ENCODE data around the gene GNLY. TPM values are rescaled to one million over a fixed set of nuclear protein-coding genes. Genes with fewer than 3 reads are reported as not detected.
A peak's percentile ranks its signal among the peaks of the same experiment; 100 is the strongest.

GNLY gene
- total RNA-seq, 4 donors from 2014 or later = 1.7 to 15.3 (median 10.5) TPM; not detected in 1

GRCh38 chr2:85722519-85722918 lies 28.4 kb downstream of the GNLY start:
- Histone ChIP-seq H3K4me1 (no peaks in the 10 kb centered on the region), H3K4me3 (no peak overlapping the region), H3K9me3 (no peaks in the 10 kb centered on the region), H3K27ac (no peak overlapping the region), H3K27me3 (no peaks in the 10 kb centered on the region), H3K36me3 (no peaks in the 10 kb centered on the region)
- TF ChIP-seq POLR2A (IDR thresholded peaks at IDR 0.05) (no peak), CTCF (IDR thresholded peaks at IDR 0.05) (no peak)
- DNase-seq = no peak

DNA sequence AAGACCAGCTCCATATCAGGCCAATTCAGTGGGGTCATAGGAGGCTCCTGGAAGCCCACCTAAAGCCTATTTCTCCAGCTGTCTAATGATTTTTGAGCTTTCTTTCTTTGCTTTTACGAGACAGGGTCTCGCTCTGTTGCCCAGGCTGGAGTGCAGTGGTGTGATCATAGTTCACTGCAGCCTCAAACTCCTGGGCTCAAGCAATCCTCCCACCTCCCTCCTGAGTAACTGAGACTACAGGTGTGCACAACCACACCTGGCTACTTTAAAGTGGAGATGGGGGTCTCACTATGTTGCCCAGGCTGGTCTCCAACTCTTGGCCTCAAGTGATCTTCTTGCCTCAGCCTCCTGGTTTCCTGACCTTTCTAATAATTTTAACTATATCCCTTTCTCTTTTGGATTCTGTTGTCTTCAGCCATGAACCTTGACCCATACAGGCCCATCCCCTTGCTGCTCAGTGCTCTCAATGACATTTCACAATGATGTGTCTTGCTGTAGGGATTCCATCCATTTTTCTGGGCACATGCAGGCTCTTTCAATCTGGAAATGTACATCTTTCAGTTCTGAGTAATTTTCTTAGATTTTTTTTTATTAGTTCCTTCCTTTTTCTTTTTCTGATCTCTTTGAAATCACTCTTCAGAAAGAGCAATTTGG lies 29.7 kb downstream of the GNLY start:
- Histone ChIP-seq H3K9me3 (no peaks in the 10 kb centered on the region), H3K4me1 (peaks cover 0 to 4% (median under 1%) of the 10 kb centered on the region in 4 donors), H3K27ac (no peak overlapping the region), H3K27me3 (no peaks in the 10 kb centered on the region), H3K36me3 (no peaks in the 10 kb centered on the region), H3K4me3 (no peak overlapping the region)
- no peak for DNase-seq
- TF ChIP-seq CTCF (IDR thresholded peaks at IDR 0.05) = no peak
- no peak for TF ChIP-seq POLR2A (IDR thresholded peaks at IDR 0.05)

DNA sequence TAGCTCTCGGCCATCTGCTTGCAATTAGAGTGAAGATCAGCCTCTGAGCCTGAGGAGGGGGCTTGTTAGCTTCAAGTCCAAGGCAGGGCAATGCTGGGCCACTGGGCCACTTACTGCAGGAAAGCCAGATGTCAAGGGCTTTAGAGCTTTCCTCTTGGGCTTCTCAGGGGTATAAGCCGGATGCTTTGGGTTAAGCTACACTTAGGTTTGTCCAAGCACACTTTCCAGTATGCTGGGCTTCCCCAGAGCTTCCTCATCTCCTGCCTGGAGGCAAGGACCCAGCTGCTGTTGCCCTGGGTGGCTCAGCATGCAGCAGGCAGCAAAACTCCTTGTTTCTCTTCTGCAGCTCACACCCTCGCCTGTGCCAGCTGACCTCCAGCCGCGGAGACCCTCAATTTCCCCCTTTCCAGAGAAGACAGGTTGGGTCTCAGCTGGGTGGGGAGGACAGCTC lies 30.6 kb downstream of the GNLY start:
- Histone ChIP-seq H3K36me3 (no peaks in the 10 kb centered on the region), H3K9me3 (no peaks in the 10 kb centered on the region), H3K4me1 (peaks cover 0 to 6% (median 3%) of the 10 kb centered on the region in 4 donors), H3K4me3 (no peak overlapping the region), H3K27me3 (no peaks in the 10 kb centered on the region), H3K27ac (peak overlapping the region in 1 of 4 donors; percentile 25)
- no peak for DNase-seq
- TF ChIP-seq POLR2A (IDR thresholded peaks at IDR 0.05) = no peak

DNA sequence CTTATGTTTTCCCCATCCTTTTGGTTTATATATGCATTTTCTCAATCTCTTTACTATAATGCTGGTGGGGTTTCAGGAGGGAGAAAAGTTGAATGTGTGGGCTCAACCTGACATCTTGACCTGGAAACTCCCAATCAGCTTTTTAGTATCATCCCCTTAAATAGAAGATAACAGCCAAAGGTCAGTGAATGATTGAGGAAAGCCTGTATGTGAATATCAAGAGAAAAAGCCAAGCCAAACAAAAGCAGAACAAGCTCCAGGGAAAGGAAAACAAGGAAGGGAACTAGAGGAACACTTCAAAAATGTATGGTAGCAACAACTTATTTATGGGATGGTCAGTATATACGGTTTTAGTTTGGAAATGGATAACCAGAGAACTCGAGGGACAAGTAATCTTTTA lies 31.3 kb downstream of the GNLY start:
- no peak for DNase-seq
- Histone ChIP-seq H3K9me3 (no peaks in the 10 kb centered on the region), H3K27me3 (no peaks in the 10 kb centered on the region), H3K4me1 (peaks cover 0 to 6% (median 3%) of the 10 kb centered on the region in 4 donors), H3K36me3 (no peaks in the 10 kb centered on the region), H3K4me3 (no peak overlapping the region), H3K27ac (no peak overlapping the region)
- TF ChIP-seq CTCF (IDR thresholded peaks at IDR 0.05) (no peak), POLR2A (IDR thresholded peaks at IDR 0.05) (no peak)

- H3K27ac ChIP-seq = no peak overlapping the region
- no peaks in the 10 kb centered on the region for H3K27me3 ChIP-seq
- no peak for TF ChIP-seq POLR2A (IDR thresholded peaks at IDR 0.05)
- no peak for TF ChIP-seq CTCF (IDR thresholded peaks at IDR 0.05)
- peaks cover 0 to 6% (median 3%) of the 10 kb centered on the region in 4 donors for H3K4me1 ChIP-seq
- no peak for DNase-seq
- H3K9me3 ChIP-seq = no peaks in the 10 kb centered on the region
- H3K4me3 ChIP-seq = no peak overlapping the region
- no peaks in the 10 kb centered on the region for H3K36me3 ChIP-seq
Measured at GRCh38 chr2:85727798-85728197, 33.6 kb downstream of the GNLY start.

- peaks cover 0 to 6% (median 3%) of the 10 kb centered on the region in 4 donors for H3K4me1 ChIP-seq
- peak overlapping the region in 1 of 4 donors; percentile 14 for H3K27ac ChIP-seq
- no peaks in the 10 kb centered on the region for H3K36me3 ChIP-seq
- TF ChIP-seq CTCF (IDR thresholded peaks at IDR 0.05) = no peak
- no peak for TF ChIP-seq POLR2A (IDR thresholded peaks at IDR 0.05)
- no peak overlapping the region for H3K4me3 ChIP-seq
- no peak for DNase-seq
- no peaks in the 10 kb centered on the region for H3K9me3 ChIP-seq
- H3K27me3 ChIP-seq = no peaks in the 10 kb centered on the region
Measured at GRCh38 chr2:85728342-85728741, 34.2 kb downstream of the GNLY start.

Measured in Peyer's patch (tissue), 4 donors.